Amniotic epithelial cell (primary cell): ENCODE results near the gene ARHGAP15.
"Not testable (repeated sequence)": the region's sequence is repeated elsewhere in the genome, so short reads cannot be mapped to it uniquely, and the experiment has no call there.

ENCODE experiments used
- DNase-seq: peaks from one replicate; pipeline ENCODE4 v3.0.0-alpha.2; 2010; ENCODE audit warnings: low read depth

The ARHGAP15 gene

GRCh38 chr2:143128681-143129580 is at the start of gene ARHGAP15:
ARHGAP15 (plus strand) TSS chr2:143129419.
- DNase-seq = no peak

GRCh38 chr2:143081616-143082015 is 47.6 kb upstream of the ARHGAP15 start:
- no peak for DNase-seq

GRCh38 chr2:143083636-143084035 is 45.6 kb upstream of the ARHGAP15 start:
- peak; percentile 80 for DNase-seq

- DNase-seq = no peak
These were observed 44.8 kb upstream of the ARHGAP15 start for GRCh38 chr2:143084462-143084861.

- DNase-seq = no peak
These were observed 44.0 kb upstream of the ARHGAP15 start for GRCh38 chr2:143085125-143085784.

GRCh38 chr2:143087033-143087432 is 42.2 kb upstream of the ARHGAP15 start:
- peak; percentile 38 for DNase-seq

GRCh38 chr2:143088388-143088787 is 40.8 kb upstream of the ARHGAP15 start:
- DNase-seq = no peak

GRCh38 chr2:143089520-143089919 is 39.7 kb upstream of the ARHGAP15 start:
- DNase-seq = not testable (repeated sequence)

GRCh38 chr2:143110758-143111428 is 18.3 kb upstream of the ARHGAP15 start:
- peak; percentile 59 for DNase-seq

- no peak for DNase-seq
These were observed 12.0 kb upstream of the ARHGAP15 start for GRCh38 chr2:143117225-143117624.

GRCh38 chr2:143121079-143121478 is 8.1 kb upstream of the ARHGAP15 start:
- no peak for DNase-seq

GRCh38 chr2:143121957-143122356 is 7.3 kb upstream of the ARHGAP15 start:
- DNase-seq = no peak

GRCh38 chr2:143123911-143124310 is 5.3 kb upstream of the ARHGAP15 start:
- DNase-seq = no peak

- no peak for DNase-seq
These were observed 4.8 kb upstream of the ARHGAP15 start for GRCh38 chr2:143124445-143124844.

GRCh38 chr2:143125717-143126116 is 3.5 kb upstream of the ARHGAP15 start:
- DNase-seq = no peak

GRCh38 chr2:143132355-143132754 is 3.1 kb downstream of the ARHGAP15 start:
- DNase-seq = no peak

GRCh38 chr2:143133783-143134182 is 4.6 kb downstream of the ARHGAP15 start:
- no peak for DNase-seq

GRCh38 chr2:143138292-143138691 is 9.1 kb downstream of the ARHGAP15 start:
- no peak for DNase-seq

GRCh38 chr2:143139835-143140393 is 10.7 kb downstream of the ARHGAP15 start:
- no peak for DNase-seq

- DNase-seq = no peak
These were observed 11.8 kb downstream of the ARHGAP15 start for GRCh38 chr2:143140864-143141661.

- no peak for DNase-seq
These were observed 13.4 kb downstream of the ARHGAP15 start for GRCh38 chr2:143142598-143142997.
